HS-27A (cell line): ENCODE data around the gene ARHGAP22.
"Not testable (repeated sequence)": the region's sequence is repeated elsewhere in the genome, so short reads cannot be mapped to it uniquely, and the experiment has no call there.

Source experiments
- DNase-seq: peaks from one replicate; pipeline ENCODE4 v3.0.0-alpha.2; 2012; ENCODE audit warnings: low read depth, missing footprints

ARHGAP22 gene

DNA sequence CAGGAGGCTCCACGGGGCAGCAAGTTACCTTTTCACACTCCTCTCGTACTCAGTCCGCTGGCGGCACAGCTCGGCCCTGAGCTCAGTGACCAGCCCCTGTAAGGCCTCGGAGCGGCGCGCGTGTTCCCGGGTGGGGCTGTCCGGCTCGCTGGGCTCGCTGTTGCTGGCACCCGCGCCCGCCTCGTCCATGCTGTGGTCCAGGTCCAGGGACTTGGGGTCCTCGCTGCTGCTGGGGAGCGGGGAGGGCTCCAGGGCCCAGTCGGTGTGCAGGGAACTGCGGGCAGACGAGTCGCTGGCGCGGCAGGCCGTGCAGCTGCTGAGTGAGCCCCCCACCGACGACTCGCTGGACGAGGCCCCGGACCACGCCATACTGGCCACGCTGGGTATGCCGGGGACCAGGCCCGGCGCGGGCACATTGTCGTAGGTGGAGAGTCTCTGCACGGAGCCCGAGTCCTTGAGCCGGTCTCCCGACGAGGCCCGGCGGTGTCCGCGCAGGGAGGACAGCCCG is 154.6 kb downstream of the ARHGAP22 start:
- DNase-seq, result no peak

GRCh38 chr10:48449501-48450232 is 155.2 kb downstream of the ARHGAP22 start:
- no peak for DNase-seq

DNA sequence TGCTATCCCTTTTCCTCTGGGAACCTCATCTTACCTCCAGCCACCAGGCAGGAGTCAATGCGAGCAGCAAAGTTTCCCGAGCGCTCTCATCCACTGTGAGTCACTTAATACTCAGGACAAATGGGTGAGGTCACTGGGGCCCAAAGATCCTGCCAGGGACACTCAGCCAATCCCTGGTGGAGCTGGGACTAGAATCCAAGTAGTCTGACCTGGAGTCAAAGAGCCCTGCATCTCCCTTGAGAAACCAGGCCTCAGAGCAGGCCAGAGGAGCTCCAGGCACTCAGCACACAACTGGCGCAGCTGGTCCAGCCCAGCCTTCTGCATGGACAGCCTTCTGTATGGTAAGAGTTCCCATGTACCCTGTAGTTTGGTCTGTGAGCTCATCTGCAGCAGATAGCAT is 156.1 kb downstream of the ARHGAP22 start:
- no peak for DNase-seq

DNA sequence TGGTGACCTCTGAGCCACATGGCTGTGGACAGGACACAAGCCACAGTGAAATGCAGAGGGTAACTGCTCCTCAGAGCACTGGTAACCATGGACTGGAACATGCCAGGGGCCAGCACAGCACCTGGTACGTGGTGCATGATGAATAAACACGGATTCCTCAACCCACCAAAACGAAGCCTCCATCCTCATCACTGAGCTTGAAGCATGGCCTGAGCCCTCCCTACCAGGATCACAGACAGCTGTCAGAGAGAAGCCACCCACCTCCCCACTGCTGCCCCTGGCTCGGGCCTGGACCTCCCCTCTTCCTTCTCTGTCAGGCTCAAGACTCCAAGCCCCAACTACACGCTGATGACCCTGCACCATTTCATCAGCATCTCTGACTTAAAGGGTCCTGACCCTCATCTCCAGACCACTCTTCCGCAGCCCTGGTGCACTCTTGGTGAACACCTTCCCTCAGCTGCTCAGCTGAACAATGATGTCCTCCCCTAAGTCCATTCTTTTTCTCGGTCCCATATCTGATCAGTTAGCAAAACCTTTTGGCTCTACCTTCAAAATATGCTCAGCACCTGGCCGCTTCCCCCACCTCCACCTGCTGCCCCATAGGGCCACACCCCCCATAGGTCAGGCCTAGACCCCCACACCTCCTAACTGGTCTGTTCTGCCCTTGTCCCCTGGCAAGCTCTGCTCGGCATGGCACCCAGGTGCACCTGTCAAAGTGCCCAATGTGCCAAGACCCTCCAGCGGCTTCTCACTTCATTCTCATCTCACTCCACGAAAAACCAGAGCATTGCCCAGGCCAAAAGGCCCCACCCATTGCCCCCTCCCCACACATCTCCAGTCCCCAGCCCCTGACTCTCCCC is 157.3 kb downstream of the ARHGAP22 start:
- no peak for DNase-seq

- DNase-seq, result no peak
These were observed 158.1 kb downstream of the ARHGAP22 start for GRCh38 chr10:48446785-48447184.

- DNase-seq, result no peak
These were observed 158.9 kb downstream of the ARHGAP22 start for GRCh38 chr10:48445932-48446331.

DNA sequence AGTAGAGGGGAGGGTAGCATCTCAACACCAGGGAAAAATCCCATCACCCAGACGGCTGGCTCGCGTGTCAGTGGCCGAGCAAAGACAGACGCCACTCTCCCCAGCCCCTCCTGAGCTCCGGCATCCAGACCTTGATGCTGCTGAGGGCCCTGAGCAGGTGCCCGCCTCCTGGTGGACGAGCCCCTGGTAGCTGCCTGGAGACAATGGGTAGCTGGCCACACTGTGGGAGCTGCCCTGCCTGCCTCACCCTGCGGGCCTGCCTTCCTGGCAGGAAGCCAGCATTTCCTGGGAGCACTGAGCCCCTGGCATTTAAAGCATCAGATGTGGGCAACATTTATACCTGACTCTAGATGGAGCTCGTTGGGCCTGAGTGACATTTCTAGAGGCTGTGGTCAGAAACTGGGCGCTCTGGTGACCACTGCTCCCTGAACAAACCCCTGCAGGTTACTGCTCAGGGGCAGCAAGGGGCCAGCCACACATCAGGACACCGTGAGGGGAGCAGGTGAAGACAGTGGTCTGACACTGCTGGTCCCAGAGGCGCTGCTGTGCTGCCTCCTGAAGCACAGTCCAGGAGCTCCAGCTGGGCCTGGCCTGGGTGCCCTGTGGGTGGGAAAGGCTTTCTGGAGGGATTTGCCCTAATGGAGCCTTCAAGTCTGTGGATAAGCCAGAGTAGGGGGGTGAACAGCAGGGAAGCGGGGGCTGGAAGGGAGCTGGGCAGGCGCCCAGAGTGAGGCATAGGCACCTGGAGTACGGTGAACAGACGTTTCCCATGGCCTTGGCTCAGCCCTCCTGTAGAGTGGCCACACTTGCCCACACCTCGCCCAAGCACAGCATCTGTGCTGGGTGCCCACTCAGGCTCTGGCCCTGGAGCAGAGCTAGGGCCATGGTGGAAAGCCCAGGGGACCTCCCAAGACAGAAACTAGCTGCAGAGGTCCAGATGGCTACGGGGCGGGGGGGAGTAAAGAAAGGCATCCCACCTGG is 159.7 kb downstream of the ARHGAP22 start:
- DNase-seq, result no peak

DNA sequence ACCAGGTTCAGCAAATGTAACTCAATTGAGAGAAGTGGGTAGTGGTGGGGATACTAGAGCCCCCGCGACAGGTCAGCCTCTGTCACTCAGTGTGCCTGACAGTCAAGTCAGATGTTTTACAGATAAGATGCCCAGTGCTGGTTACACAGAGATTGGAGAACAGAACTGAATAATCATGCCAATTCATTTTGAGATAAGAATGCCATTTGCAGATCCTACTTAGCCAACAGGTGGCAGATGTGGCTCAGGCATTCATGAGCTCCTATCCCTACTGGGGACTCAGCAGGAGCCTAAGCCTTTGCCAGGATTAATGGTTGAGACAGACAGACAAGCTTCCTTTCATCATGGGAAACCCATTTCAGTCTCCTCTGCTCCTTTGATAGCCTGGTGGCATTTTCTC is 160.6 kb downstream of the ARHGAP22 start:
- DNase-seq, result no peak

DNA sequence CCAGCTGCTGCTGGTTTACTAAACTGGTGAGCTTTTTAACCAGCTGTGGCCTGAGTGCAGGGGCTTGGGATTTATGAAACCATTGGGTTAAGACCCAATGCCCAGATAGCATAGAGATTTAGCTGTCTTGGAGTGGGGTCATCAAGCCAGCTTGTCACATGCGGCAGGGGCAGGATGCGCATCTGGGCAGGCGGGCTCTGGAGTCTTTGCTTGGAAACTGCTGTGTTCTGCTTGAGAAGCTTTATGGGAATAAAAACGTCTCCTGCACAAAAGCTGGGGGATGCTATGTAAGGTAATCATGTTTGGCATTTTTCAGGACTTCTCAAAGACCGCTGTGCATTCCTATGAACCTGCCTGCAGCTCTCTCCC is 162.1 kb downstream of the ARHGAP22 start:
- DNase-seq, result no peak

DNA sequence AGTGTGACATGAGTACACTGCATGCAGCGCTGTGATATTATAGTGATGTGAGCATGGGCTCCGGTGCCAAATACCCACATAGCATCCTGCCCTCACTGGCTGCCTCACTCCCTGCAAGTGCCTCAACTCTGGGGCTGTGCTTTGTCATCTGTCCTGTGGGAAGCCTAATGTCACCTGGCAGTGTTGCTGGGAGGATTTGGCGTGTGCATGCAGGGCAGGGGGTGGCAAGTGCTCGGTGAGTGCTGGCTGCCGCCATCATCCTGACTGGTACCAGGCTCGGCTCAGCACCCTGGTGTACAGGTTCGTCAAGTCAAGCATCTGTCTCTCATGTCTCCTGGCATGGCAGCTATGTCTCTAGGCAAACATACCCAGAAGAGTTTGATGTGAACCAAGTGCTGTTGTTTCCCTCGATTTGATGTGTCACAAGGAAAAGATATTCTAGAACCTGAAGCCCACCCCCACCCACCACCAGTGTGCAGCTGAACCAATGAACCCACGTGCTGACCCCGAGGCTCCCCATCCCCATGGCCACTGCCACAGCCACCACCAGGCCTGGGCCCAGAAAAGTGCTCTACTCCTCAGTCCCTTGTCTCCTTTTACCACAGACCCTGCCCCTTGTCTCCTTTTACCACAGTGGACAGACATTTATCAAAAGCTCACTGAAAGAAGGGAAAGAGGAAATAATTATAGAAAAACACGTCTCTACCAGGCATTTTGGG is 162.6 kb downstream of the ARHGAP22 start:
- no peak for DNase-seq

DNA sequence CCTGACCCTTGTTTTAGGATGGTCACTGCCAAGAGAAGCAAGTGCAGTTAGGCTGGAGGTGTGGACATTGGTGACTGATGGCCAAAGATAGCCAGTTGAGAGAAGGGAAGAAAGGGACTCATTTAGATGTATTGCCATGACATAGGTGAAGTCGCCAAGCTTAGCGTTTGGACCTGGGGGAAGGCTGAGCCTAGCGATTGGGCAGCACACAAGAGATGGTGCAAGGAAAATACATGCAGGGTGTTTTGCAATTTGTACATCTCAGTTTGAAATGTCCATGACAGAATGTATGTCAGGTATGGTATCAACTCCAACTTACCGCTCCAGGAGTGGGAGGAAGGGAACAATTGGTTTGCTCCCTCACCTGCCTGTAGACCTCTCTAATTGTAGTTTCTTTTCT is 164.1 kb downstream of the ARHGAP22 start:
- no peak for DNase-seq

- DNase-seq, result no peak
These were observed 165.3 kb downstream of the ARHGAP22 start for GRCh38 chr10:48439581-48440041.

DNA sequence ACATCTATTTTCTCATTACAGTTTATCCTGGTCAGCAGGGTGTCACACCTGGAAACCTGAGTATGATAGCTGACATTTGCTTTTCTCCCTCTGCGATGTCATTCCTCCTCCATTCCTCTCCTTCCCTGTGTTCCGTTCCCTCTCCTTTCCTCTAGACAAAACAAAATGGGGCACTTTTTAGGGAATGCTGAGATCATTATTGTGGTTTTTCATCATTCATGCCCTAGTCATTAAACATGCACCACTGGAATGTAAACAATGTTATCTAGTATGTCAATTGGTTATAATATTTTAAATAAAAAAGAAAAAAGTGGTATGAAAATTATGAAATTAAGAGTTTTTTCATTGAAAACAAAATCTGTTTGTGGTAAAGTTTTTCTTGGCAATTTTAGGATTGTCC is 165.8 kb downstream of the ARHGAP22 start:
- DNase-seq, result peak; percentile 33

DNA sequence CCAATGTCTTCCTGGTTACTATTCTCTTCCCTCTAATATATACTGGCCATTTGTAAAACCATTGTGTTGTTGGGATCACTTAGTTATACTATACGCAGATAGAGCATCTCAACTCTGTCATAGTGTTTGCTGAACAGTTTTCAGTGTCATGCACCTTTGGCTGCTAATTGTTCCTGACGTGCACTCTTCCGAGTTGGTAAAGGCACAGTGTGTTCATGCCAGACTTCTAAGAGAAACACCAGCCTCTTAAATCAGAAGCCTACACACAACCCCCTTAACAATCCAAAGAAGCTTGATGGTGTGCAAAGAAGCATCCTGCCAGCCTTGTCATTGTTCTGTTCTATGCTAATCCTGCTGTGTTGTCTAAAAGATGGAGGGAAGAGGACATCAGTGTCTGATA is 167.3 kb downstream of the ARHGAP22 start:
- no peak for DNase-seq

DNA sequence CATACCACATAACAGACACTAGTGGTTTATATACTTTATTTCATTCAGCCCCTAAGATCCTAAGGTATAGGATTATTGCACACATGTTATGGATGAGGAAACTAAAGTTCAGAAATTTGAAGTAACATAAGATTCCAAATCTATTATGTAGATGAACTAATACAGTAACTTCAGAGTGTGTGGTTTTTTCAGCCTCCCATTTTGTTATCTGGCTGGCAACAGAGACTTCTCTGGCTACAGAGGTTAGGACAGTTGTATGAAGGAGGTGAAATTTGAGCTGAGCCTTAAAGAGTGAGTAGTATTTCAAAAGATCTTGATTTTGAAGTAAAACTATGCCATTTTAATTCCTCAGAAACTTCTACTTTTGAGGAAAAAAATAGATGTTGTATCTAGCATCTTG is 173.0 kb downstream of the ARHGAP22 start:
- no peak for DNase-seq

DNA sequence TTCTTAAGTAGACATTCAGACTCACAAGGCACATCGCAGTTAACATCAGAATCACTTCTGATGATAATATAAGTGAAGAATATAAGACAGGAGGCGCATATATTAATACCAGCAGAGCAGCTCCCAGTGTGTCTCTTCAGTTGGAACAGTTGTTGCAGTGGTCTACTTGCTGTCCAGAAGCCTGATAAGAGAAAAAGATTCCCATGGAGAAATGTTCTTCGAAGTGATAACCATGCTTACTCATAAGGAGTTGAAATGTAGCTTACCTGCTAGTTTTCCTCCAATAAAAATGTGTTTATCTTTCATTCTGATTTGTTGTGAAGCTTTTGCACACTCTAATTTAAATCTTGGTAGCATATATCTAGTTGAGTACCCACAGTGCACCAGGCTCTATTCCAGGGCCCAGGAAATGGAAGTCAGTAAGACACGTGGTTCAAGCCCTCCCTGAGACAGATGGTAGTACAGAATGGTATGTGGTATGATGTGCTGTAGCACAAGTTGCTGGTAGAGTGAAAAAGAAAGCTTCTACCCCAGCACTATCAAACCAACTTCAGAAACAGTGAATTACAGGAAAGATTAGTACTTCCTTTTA is 174.4 kb downstream of the ARHGAP22 start:
- DNase-seq, result no peak

- no peak for DNase-seq
These were observed 175.6 kb downstream of the ARHGAP22 start for GRCh38 chr10:48429309-48429708.

- DNase-seq, result no peak
These were observed 176.0 kb downstream of the ARHGAP22 start for GRCh38 chr10:48428896-48429295.

DNA sequence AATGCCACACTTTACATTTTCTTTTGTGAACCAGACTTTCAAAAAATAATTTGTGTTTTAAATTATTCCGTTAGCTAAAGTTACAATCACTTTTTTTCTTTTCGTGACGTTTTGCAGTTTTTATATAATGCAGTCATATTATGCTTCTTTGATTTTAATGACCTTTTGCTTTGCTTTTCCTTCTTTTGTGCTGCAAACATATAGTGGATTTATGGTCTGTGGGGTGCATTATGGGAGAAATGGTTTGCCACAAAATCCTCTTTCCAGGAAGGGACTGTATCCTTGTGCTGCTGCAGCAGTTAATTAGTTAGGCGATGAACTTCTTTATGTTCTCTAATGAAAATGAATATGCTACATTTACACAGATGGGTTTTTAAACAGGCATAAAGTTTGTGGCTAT is 181.0 kb downstream of the ARHGAP22 start:
- DNase-seq, result no peak

GRCh38 chr10:48421862-48422261 is 183.0 kb downstream of the ARHGAP22 start:
- not testable (repeated sequence) for DNase-seq

DNA sequence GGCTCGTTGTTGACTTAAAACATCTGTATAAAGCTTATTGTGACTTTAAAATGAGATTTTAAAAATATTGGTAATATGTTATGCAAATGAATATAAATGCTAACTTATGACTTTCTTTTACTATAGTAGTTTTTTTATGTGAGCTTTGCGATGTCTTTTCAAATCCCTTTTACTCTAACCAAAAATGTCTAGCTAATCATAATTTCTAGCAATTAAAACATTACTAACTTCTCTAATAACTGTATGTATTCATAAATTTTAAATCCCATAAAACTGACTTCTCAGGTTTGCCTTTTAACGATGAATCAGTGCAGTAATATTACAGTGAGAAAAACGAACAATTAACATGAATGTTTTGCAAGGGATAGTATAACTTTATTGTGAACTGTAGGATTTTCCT is 185.2 kb downstream of the ARHGAP22 start:
- DNase-seq, result no peak
